ENCODE results near the gene SATB2. TPM values are rescaled to one million over a fixed set of nuclear protein-coding genes. Genes with fewer than 3 reads are reported as not detected.

SATB2 gene
- total RNA-seq, 2 donors from 2014 or later: 0.65 to 0.82 TPM

GRCh38 chr2:199258291-199258690 lies 199.4 kb downstream of the SATB2 start:
- H3K4me1 Mint-ChIP-seq (ENCODE audit: low read depth): no peaks in the 10 kb centered on the region
- H3K27ac Mint-ChIP-seq: no peak overlapping the region
- ATAC-seq (replicated peaks in 1 of 2): no peak
- no peak for DNase-seq
- H3K4me3 Mint-ChIP-seq: no peak overlapping the region
- peaks cover 5 to 7% of the 10 kb centered on the region in 2 donors for H3K36me3 Mint-ChIP-seq (ENCODE audit: insufficient read depth in 2 of 2)
- no peaks in the 10 kb centered on the region for H3K27me3 Mint-ChIP-seq (ENCODE audit: low read depth)
- H3K9me3 Mint-ChIP-seq: peaks cover 9 to 12% of the 10 kb centered on the region in 2 donors

- Mint-ChIP-seq H3K4me3 (no peak overlapping the region), H3K27me3 (ENCODE audit: low read depth) (no peaks in the 10 kb centered on the region), H3K36me3 (ENCODE audit: insufficient read depth in 2 of 2) (peaks cover 4 to 7% of the 10 kb centered on the region in 2 donors), H3K4me1 (ENCODE audit: low read depth) (no peaks in the 10 kb centered on the region), H3K9me3 (peaks cover 6 to 10% of the 10 kb centered on the region in 2 donors), H3K27ac (no peak overlapping the region)
- DNase-seq (no peak), ATAC-seq (replicated peaks in 1 of 2) (no peak)
These were observed 200.2 kb downstream of the SATB2 start for GRCh38 chr2:199257261-199258224.

- no peak for DNase-seq
These were observed 227.6 kb downstream of the SATB2 start for GRCh38 chr2:199230091-199230490.

GRCh38 chr2:199228887-199229819 lies 228.6 kb downstream of the SATB2 start:
- H3K4me3 Mint-ChIP-seq: no peak overlapping the region
- no peaks in the 10 kb centered on the region for H3K27me3 Mint-ChIP-seq (ENCODE audit: low read depth)
- peak; percentile 44 to 59 for DNase-seq
- ATAC-seq (replicated peaks in 1 of 2): peak; percentile 92 to 97
- H3K27ac Mint-ChIP-seq: peak overlapping the region; percentile 32
- no peaks in the 10 kb centered on the region for H3K36me3 Mint-ChIP-seq (ENCODE audit: insufficient read depth in 2 of 2)
- H3K4me1 Mint-ChIP-seq (ENCODE audit: low read depth): no peaks in the 10 kb centered on the region
- peaks cover 0 to under 1% of the 10 kb centered on the region in 2 donors for H3K9me3 Mint-ChIP-seq

More at GRCh38 chr2:199230091-199230490, 227.6 kb downstream of the SATB2 start:
- Mint-ChIP-seq H3K4me3 (no peak overlapping the region), H3K9me3 (peaks cover 0 to 4% of the 10 kb centered on the region in 2 donors), H3K27ac (no peak overlapping the region), H3K4me1 (ENCODE audit: low read depth) (no peaks in the 10 kb centered on the region), H3K36me3 (ENCODE audit: insufficient read depth in 2 of 2) (no peaks in the 10 kb centered on the region), H3K27me3 (ENCODE audit: low read depth) (no peaks in the 10 kb centered on the region)
- no peak for ATAC-seq (replicated peaks in 1 of 2)

GRCh38 chr2:199223791-199224190 lies 233.9 kb downstream of the SATB2 start:
- H3K27ac Mint-ChIP-seq: no peak overlapping the region
- no peaks in the 10 kb centered on the region for H3K9me3 Mint-ChIP-seq
- no peak overlapping the region for H3K4me3 Mint-ChIP-seq
- no peaks in the 10 kb centered on the region for H3K4me1 Mint-ChIP-seq (ENCODE audit: low read depth)
- ATAC-seq (replicated peaks in 1 of 2) (no peak), DNase-seq (no peak)
- no peaks in the 10 kb centered on the region for H3K27me3 Mint-ChIP-seq (ENCODE audit: low read depth)
- no peaks in the 10 kb centered on the region for H3K36me3 Mint-ChIP-seq (ENCODE audit: insufficient read depth in 2 of 2)

- Mint-ChIP-seq H3K27me3 (ENCODE audit: low read depth) (no peaks in the 10 kb centered on the region), H3K9me3 (peaks cover 0 to 2% of the 10 kb centered on the region in 2 donors), H3K27ac (no peak overlapping the region), H3K4me1 (ENCODE audit: low read depth) (no peaks in the 10 kb centered on the region), H3K36me3 (ENCODE audit: insufficient read depth in 2 of 2) (no peaks in the 10 kb centered on the region), H3K4me3 (no peak overlapping the region)
- no peak for DNase-seq
- no peak for ATAC-seq (replicated peaks in 1 of 2)
These were observed 236.8 kb downstream of the SATB2 start for GRCh38 chr2:199220920-199221319.

GRCh38 chr2:199219551-199219950 lies 238.2 kb downstream of the SATB2 start:
- Mint-ChIP-seq H3K4me1 (ENCODE audit: low read depth) (no peaks in the 10 kb centered on the region), H3K36me3 (ENCODE audit: insufficient read depth in 2 of 2) (no peaks in the 10 kb centered on the region), H3K9me3 (peaks cover 0 to 2% of the 10 kb centered on the region in 2 donors), H3K4me3 (no peak overlapping the region), H3K27me3 (ENCODE audit: low read depth) (no peaks in the 10 kb centered on the region), H3K27ac (no peak overlapping the region)
- DNase-seq (no peak), ATAC-seq (replicated peaks in 1 of 2) (no peak)

All from activated T-cell treated with anti-CD3 and anti-CD28 coated beads, Interleukin-2, amount 50 U/mL, for 72 hours (primary cell).